HG03103 (cell line): ENCODE data around the gene CDK2.
A peak's percentile ranks its signal among the peaks of the same experiment; 100 is the strongest.
"Not testable (repeated sequence)": the region's sequence is repeated elsewhere in the genome, so short reads cannot be mapped to it uniquely, and the experiment has no call there.

Source experiments
- ATAC-seq: cut with Tn5 transposase; IDR thresholded peaks from one replicate; pipeline ENCODE4 v1.9.1; 2021; ENCODE audit warnings: low read depth; ENCODE audit not compliant: unreplicated experiment

The CDK2 gene

GRCh38 chr12:55974308-55974730 is 7.7 kb downstream of the CDK2 start:
- ATAC-seq, result peak; percentile 3

- ATAC-seq, result no peak
These were observed 11.8 kb downstream of the CDK2 start for GRCh38 chr12:55978393-55978792.

GRCh38 chr12:55979069-55979468 is 12.4 kb downstream of the CDK2 start:
- no peak for ATAC-seq

GRCh38 chr12:55981882-55982281 is 15.3 kb downstream of the CDK2 start:
- ATAC-seq, result not testable (repeated sequence)

- ATAC-seq, result peak; percentile 97
These were observed 15.8 kb downstream of the CDK2 start for GRCh38 chr12:55982319-55982936.

GRCh38 chr12:55983232-55983842 is 16.7 kb downstream of the CDK2 start:
- no peak for ATAC-seq

GRCh38 chr12:55984861-55985260 is 18.2 kb downstream of the CDK2 start:
- no peak for ATAC-seq

GRCh38 chr12:55985341-55985740 is 18.7 kb downstream of the CDK2 start:
- no peak for ATAC-seq

GRCh38 chr12:55985976-55986375 is 19.3 kb downstream of the CDK2 start:
- not testable (repeated sequence) for ATAC-seq

GRCh38 chr12:55991110-55991509 is 24.5 kb downstream of the CDK2 start:
- no peak for ATAC-seq

GRCh38 chr12:55993230-55993853 is 26.7 kb downstream of the CDK2 start:
- ATAC-seq, result no peak

GRCh38 chr12:55995366-55995765 is 28.7 kb downstream of the CDK2 start:
- no peak for ATAC-seq

- ATAC-seq, result no peak
These were observed 29.6 kb downstream of the CDK2 start for GRCh38 chr12:55996201-55996714.

GRCh38 chr12:55996715-55997534 is 30.3 kb downstream of the CDK2 start, which contains the start of gene SUOX:
SUOX (plus strand) TSS chr12:55997276; CDS start chr12:56002222, 4,946 bp downstream.
- peak; percentile 99 for ATAC-seq

- no peak for ATAC-seq
These were observed 30.9 kb downstream of the CDK2 start for GRCh38 chr12:55997535-55997859.

GRCh38 chr12:55999522-55999921 is 32.9 kb downstream of the CDK2 start:
- ATAC-seq, result not testable (repeated sequence)

GRCh38 chr12:55999999-56000540 is 33.4 kb downstream of the CDK2 start:
- not testable (repeated sequence) for ATAC-seq

GRCh38 chr12:56001487-56002100 is 35.0 kb downstream of the CDK2 start:
- no peak for ATAC-seq

- ATAC-seq, result not testable (repeated sequence)
These were observed 36.7 kb downstream of the CDK2 start for GRCh38 chr12:56003376-56003775.

- no peak for ATAC-seq
These were observed 37.6 kb downstream of the CDK2 start for GRCh38 chr12:56004211-56004610.
